Ectodermal cell (in vitro differentiated cells): Measurements from ENCODE around the gene SLCO2A1.

ENCODE experiments used
- H3K27ac ChIP-seq: 2 replicates; pipeline ENCODE4 v1.7.0; 2013; ENCODE audit warnings: mild to moderate bottlenecking, low read depth, low read length; ENCODE audit not compliant: insufficient read depth, poor library complexity, severe bottlenecking
- H3K27me3 ChIP-seq: 2 replicates; pipeline ENCODE4 v1.7.0; 2013; ENCODE audit warnings: mild to moderate bottlenecking, low read length; ENCODE audit not compliant: insufficient read depth, control insufficient read depth, poor library complexity, severe bottlenecking
- H3K36me3 ChIP-seq: one replicate; pipeline ENCODE4 v1.7.0; 2013; ENCODE audit warnings: low read length; ENCODE audit not compliant: control insufficient read depth, insufficient read depth
- H3K4me1 ChIP-seq: one replicate; pipeline ENCODE4 v1.7.0; 2013; ENCODE audit warnings: low read length; ENCODE audit not compliant: control insufficient read depth, insufficient read depth
- H3K4me3 ChIP-seq: 2 replicates; pipeline ENCODE4 v1.7.0; 2013; ENCODE audit warnings: low read depth, low read length, control low read depth; ENCODE audit not compliant: insufficient read depth
- H3K9me3 ChIP-seq: 2 replicates; pipeline ENCODE4 v1.7.0; 2013; ENCODE audit warnings: mild to moderate bottlenecking, low read length, moderate library complexity; ENCODE audit not compliant: control insufficient read depth
- WGBS, 2 experiments: methylation state at CpG; one replicate each; pipeline ENCODE4 v1.1.7; 2013; ENCODE audit warnings: missing lambda C conversion rate in 2 of 2; 5-methylcytosine and 5-hydroxymethylcytosine counted together

Gene SLCO2A1

DNA sequence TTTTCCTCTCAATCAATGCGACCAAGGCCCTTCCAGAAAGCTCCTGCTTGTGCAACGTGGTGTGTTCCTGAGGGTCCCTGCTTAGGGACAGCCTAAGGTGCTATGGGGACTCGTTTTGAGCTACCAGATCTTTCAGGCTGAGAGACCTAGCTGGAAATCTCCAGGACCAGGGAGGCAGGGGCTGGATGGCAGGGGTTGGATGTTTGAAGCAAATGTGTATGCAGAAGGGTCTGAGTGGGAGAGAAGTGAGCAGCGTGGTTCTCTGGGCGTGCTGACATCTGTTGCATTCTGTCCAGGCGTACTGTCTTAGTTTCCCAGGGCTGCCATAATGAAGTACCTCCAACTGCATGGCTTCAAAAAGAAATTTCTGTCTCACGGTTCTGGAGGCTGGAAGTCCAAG lies 31.7 kb upstream of the SLCO2A1 start:
- H3K9me3 ChIP-seq, result no peaks in the 10 kb centered on the region
- H3K27me3 ChIP-seq, result no peaks in the 10 kb centered on the region
- H3K36me3 ChIP-seq, result no peaks in the 10 kb centered on the region
- no peak overlapping the region for H3K4me3 ChIP-seq
- H3K27ac ChIP-seq, result no peak overlapping the region
- 78 to 83% methylated on average over 7 of the region's 7 CpGs for WGBS, 2 experiments
- H3K4me1 ChIP-seq, result peaks cover 18% of the 10 kb centered on the region

GRCh38 chr3:134060561-134061385 lies 31.0 kb upstream of the SLCO2A1 start:
- Histone ChIP-seq H3K36me3 (no peaks in the 10 kb centered on the region), H3K4me3 (no peak overlapping the region), H3K9me3 (no peaks in the 10 kb centered on the region), H3K27ac (no peak overlapping the region), H3K4me1 (peaks cover 11% of the 10 kb centered on the region), H3K27me3 (no peaks in the 10 kb centered on the region)
- 78 to 80% methylated on average over 9 to 10 of the region's 10 CpGs for WGBS, 2 experiments

DNA sequence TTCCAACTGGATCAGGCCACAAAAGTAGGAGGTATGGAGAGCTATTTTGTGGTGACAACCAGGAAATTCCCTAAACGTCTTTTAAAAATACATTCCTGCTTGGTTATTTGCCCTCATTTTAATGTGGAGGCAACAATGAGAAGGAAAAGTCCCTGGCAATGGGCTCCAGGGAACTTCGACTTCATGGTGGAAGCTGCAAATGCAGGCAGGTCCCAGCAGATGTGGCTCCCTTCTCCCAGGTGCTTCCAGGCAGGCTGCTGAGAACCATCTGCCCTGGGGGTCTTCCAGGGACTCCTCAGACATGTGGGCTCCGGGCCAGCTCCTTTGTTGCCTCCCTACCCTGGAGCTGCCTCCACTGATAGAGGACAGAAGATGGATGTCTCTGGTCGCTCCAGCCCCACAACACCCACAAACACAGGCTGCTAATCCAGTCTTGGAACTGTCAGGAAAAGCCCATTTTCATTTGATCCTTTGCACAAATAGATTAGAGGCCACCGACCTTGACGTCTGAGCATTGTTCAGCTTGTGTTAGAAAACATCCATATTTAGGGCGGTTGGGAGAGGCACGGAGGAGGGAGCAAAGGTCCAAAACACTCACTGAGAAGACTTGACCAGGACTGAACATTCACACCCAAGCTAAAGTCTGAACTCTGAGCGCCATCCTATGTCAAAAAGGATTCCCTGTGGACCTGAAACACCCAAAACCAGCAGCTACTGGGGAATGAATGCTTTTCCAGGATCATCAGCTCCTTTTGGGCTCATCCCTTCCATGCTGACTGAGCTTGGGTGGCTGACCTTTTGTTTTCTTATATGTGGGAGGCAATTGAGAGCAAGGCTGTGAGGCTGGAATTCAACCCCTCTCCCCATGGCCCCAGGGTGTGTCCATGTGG lies 30.2 kb upstream of the SLCO2A1 start:
- Histone ChIP-seq H3K4me1 (peaks cover 11% of the 10 kb centered on the region), H3K4me3 (no peak overlapping the region), H3K27me3 (no peaks in the 10 kb centered on the region), H3K36me3 (no peaks in the 10 kb centered on the region), H3K27ac (no peak overlapping the region), H3K9me3 (no peaks in the 10 kb centered on the region)
- WGBS, 2 experiments, result 88 to 89% methylated on average over 9 of the region's 9 CpGs

DNA sequence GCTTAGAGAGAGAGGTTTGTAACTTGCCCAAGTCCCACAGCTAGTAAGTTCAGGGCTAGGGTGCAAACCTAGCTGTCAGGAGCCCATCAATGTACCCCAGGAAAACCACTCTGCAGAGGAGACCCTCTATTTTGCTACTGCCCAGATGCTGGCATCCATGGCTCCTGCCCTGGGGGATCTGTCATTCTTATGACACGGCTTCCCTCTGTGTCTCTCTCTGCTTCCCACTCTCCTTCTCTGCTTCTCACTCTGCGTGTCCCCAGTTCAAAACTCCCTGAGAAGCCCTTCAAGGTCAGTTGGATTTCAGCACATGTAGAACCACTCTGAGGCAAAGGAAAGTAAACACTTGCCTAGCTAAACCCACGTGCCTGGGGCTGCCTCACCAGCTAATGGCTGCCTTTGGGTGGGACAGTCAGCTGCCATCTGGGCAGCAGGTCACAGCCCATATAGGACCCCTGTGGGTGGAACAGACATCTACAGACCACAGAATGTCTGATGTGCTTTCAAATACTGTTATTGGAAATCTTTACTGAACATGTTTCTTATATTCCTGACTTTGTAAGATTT lies 29.4 kb upstream of the SLCO2A1 start:
- H3K27me3 ChIP-seq, result no peaks in the 10 kb centered on the region
- no peak overlapping the region for H3K27ac ChIP-seq
- 92 to 93% methylated on average over 3 of the region's 3 CpGs for WGBS, 2 experiments
- peaks cover 11% of the 10 kb centered on the region for H3K4me1 ChIP-seq
- H3K4me3 ChIP-seq, result no peak overlapping the region
- H3K9me3 ChIP-seq, result no peaks in the 10 kb centered on the region
- no peaks in the 10 kb centered on the region for H3K36me3 ChIP-seq

- Histone ChIP-seq H3K4me3 (no peak overlapping the region), H3K27me3 (no peaks in the 10 kb centered on the region), H3K4me1 (peaks cover 11% of the 10 kb centered on the region), H3K27ac (no peak overlapping the region), H3K9me3 (no peaks in the 10 kb centered on the region), H3K36me3 (no peaks in the 10 kb centered on the region)
- 85 to 87% methylated on average over 7 of the region's 7 CpGs for WGBS, 2 experiments
These were observed 28.0 kb upstream of the SLCO2A1 start for GRCh38 chr3:134057654-134058110.

- Histone ChIP-seq H3K36me3 (no peaks in the 10 kb centered on the region), H3K27me3 (no peaks in the 10 kb centered on the region), H3K4me3 (no peak overlapping the region), H3K9me3 (no peaks in the 10 kb centered on the region), H3K27ac (no peak overlapping the region), H3K4me1 (peaks cover 11% of the 10 kb centered on the region)
- WGBS, 2 experiments, result 93 to 95% methylated on average over 2 of the region's 2 CpGs
These were observed 27.4 kb upstream of the SLCO2A1 start for GRCh38 chr3:134057006-134057653.

DNA sequence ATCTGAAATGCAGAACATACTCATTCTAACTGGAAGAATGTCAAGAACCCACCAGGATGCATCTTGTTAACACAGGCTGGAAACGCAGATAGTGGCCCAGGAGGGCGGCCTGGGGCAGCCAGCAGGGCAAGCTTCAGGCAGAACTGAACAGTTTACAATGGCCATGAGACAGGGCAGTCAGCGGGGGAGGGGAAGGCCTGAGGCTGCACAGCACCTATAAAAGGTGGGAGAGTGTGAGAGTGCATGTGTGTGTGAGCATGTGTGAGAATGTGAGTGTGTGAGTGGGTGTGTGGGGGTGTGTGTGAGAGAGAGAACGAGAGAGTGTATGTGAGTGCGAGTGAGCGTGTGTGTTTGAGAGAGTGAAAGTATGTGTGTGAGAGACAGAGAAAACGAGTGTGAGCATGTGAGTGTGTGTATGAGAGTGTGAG lies 26.8 kb upstream of the SLCO2A1 start:
- no peaks in the 10 kb centered on the region for H3K36me3 ChIP-seq
- H3K27ac ChIP-seq, result no peak overlapping the region
- H3K4me1 ChIP-seq, result peaks cover 11% of the 10 kb centered on the region
- no peak overlapping the region for H3K4me3 ChIP-seq
- H3K27me3 ChIP-seq, result no peaks in the 10 kb centered on the region
- no peaks in the 10 kb centered on the region for H3K9me3 ChIP-seq
- WGBS, 2 experiments, result 89 to 91% methylated on average over 7 of the region's 7 CpGs

DNA sequence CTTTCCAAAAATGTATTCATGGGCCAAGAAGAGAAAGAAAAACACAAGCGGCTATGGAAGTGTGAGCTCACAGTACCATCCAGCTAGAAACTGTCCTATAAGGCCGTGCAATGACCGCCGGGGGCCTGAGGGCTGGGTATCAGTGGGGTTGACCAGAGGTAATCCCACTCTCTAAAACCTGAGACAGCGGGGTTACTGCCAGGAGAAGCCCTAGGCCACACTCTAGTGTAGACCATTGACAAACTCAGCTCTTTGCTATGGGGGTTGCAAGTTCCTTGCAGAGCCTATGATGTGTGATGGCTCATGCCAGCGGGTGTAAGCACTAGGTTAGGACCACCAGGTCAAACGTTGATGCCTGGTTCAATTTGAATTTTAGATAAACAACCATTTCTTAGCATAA lies 25.9 kb upstream of the SLCO2A1 start:
- no peaks in the 10 kb centered on the region for H3K36me3 ChIP-seq
- H3K27ac ChIP-seq, result no peak overlapping the region
- WGBS, 2 experiments, result 94 to 95% methylated on average over 7 of the region's 7 CpGs
- no peaks in the 10 kb centered on the region for H3K9me3 ChIP-seq
- peaks cover 8% of the 10 kb centered on the region for H3K4me1 ChIP-seq
- no peaks in the 10 kb centered on the region for H3K27me3 ChIP-seq
- no peak overlapping the region for H3K4me3 ChIP-seq

- no peaks in the 10 kb centered on the region for H3K36me3 ChIP-seq
- no peak overlapping the region for H3K27ac ChIP-seq
- H3K4me3 ChIP-seq, result no peak overlapping the region
- 84 to 91% methylated on average over 3 of the region's 3 CpGs for WGBS, 2 experiments
- H3K4me1 ChIP-seq, result peaks cover under 1% of the 10 kb centered on the region
- no peaks in the 10 kb centered on the region for H3K27me3 ChIP-seq
- H3K9me3 ChIP-seq, result no peaks in the 10 kb centered on the region
These were observed 25.2 kb upstream of the SLCO2A1 start for GRCh38 chr3:134054881-134055280.
